K562 (cell line): ENCODE data around the gene MCFD2. TPM values are rescaled to one million over a fixed set of nuclear protein-coding genes. Genes with fewer than 3 reads are reported as not detected.

Source experiments
- ATF4 ChIP-seq: fragments of 450-650 bp; formaldehyde crosslinking; IDR thresholded peaks from 2 replicates; pipeline ENCODE4 v1.4.0; 2022; ENCODE audit warnings: mild to moderate bottlenecking, moderate library complexity
- CTBP1 ChIP-seq: fragments of 450-650 bp; IDR thresholded peaks from 2 replicates; pipeline ENCODE4 v1.6.1; 2016; ENCODE audit warnings: borderline replicate concordance
- CTCF ChIP-seq, 3 experiments: IDR thresholded peaks in 2 of 3; conservative IDR thresholded peaks in 1 of 3; 2 replicates each; pipeline ENCODE4 v1.5.1; 2011 to 2012; ENCODE audit warnings: low read length in 3 of 3, mild to moderate bottlenecking in 3 of 3, control low read depth in 2 of 3, improper control_type of control experiment in 1 of 3, inconsistent platforms in 1 of 3, low read depth in 1 of 3, mixed read lengths in 1 of 3, moderate library complexity in 1 of 3; ENCODE audit not compliant: insufficient read depth in 2 of 3
- DEAF1 ChIP-seq: fragments of 450-650 bp; formaldehyde crosslinking; IDR thresholded peaks from 2 replicates; pipeline ENCODE4 v1.4.0; 2020; ENCODE audit warnings: mild to moderate bottlenecking, moderate library complexity
- E2F4 ChIP-seq: sonication (generic); formaldehyde crosslinking; IDR thresholded peaks from 2 replicates; pipeline ENCODE4 v1.8.0; 2022; ENCODE audit warnings: mild to moderate bottlenecking, low read depth, missing genetic modification reagents
- E2F6 ChIP-seq, 2 experiments: IDR thresholded peaks; 2 replicates each; pipeline ENCODE4 v1.6.1; 2011; ENCODE audit warnings: borderline replicate concordance in 1 of 2, control low read depth in 1 of 2, low read depth in 1 of 2, low read length in 1 of 2, mild to moderate bottlenecking in 1 of 2, mixed read lengths in 1 of 2, moderate library complexity in 1 of 2; ENCODE audit not compliant: insufficient read depth in 1 of 2, insufficient read length in 1 of 2, poor library complexity in 1 of 2, severe bottlenecking in 1 of 2; ENCODE audit errors: extremely low read depth in 1 of 2
- NFIC ChIP-seq: fragments of 450-650 bp; IDR thresholded peaks from 2 replicates; pipeline ENCODE4 v1.6.1; 2017; ENCODE audit warnings: mild to moderate bottlenecking, inconsistent platforms
- NR2C1 ChIP-seq, 2 experiments: fragments of 450-650 bp; IDR thresholded peaks; 2 replicates each; pipeline ENCODE4 v1.6.1; 2017; ENCODE audit warnings: mild to moderate bottlenecking in 2 of 2, antibody characterized with exemption in 1 of 2, inconsistent platforms in 1 of 2, missing compliant biosample characterization in 1 of 2, missing genetic modification characterization in 1 of 2
- NR2C2 ChIP-seq, 2 experiments: fragments of 200-800 bp in 1 of 2; sonication (Bioruptor generic) in 1 of 2; sonication (generic) in 1 of 2; formaldehyde crosslinking in 1 of 2; IDR thresholded peaks; 2 replicates each; pipeline versions ENCODE4 v1.6.1 to v1.8.0; 2016 to 2022; ENCODE audit warnings: mild to moderate bottlenecking in 1 of 2, missing compliant biosample characterization in 1 of 2, missing genetic modification characterization in 1 of 2, missing genetic modification reagents in 1 of 2
- ZMIZ1 ChIP-seq, 2 experiments: fragments of 150-350 bp in 1 of 2; IDR thresholded peaks; 2 replicates each; pipeline ENCODE4 v1.6.1; 2012 to 2016; ENCODE audit warnings: low read depth in 2 of 2, low read length in 2 of 2, mild to moderate bottlenecking in 1 of 2, moderate library complexity in 1 of 2
- ZNF282 ChIP-seq: sonication (generic); formaldehyde crosslinking; IDR thresholded peaks from 2 replicates; pipeline ENCODE4 v1.8.1; 2023; ENCODE audit warnings: missing genetic modification reagents
- ZNF445 ChIP-seq: fragments of 250-450 bp; sonication (Bioruptor Pico); IDR thresholded peaks from 2 replicates; pipeline ENCODE4 v1.4.0; 2020; ENCODE audit warnings: low read depth, mild to moderate bottlenecking, moderate library complexity
- ZNF589 ChIP-seq: fragments of 200-800 bp; sonication (Bioruptor generic); IDR thresholded peaks from 2 replicates; pipeline ENCODE4 v1.6.1; 2016; ENCODE audit warnings: low read depth, missing genetic modification characterization, missing compliant biosample characterization
- ZNF75A ChIP-seq: fragments of 450-650 bp; formaldehyde crosslinking; IDR thresholded peaks from 2 replicates; pipeline ENCODE4 v1.4.0; 2020; ENCODE audit warnings: mild to moderate bottlenecking
- polyA plus RNA-seq, 8 experiments: library from polyadenylated mRNA; depleted of rRNA in 4 of 8; stranded (reverse) in 5 of 8; unstranded in 3 of 8; fragments of >200 nt; fragmentation: Nextera tagmentation in 2 of 8; fragmentation: Illumina TruSeq in 1 of 8; extraction: Ambion mirVana in 2 of 8; extraction: Trizol in 1 of 8; gene quantifications; 2 replicates each; pipeline versions ENCODE4 v1.2.1 to v1.2.3, GENCODE V29; 2011 to 2014; ENCODE audit warnings: inconsistent platforms in 1 of 8, missing spikeins in 1 of 8
- total RNA-seq, 7 experiments: library from RNA; depleted of rRNA in 6 of 7; stranded (reverse); fragments of >200 nt in 6 of 7; fragmentation: Illumina TruSeq in 2 of 7; extraction: Trizol in 2 of 7; gene quantifications; 2 replicates each; pipeline versions ENCODE4 v1.2.1 to v1.2.3, GENCODE V29; 2011 to 2021; ENCODE audit warnings: low replicate concordance in 1 of 7

Gene MCFD2
- total and polyA plus RNA-seq, 9 of the 15 experiments (the other 6 are each of a cell fraction or from before 2014, with no cell fraction given), result 78.6 to 237 (median 123) TPM

- TF ChIP-seq E2F6 (IDR thresholded peaks at IDR 0.05; ENCODE audit: borderline replicate concordance in 1 of 2, extremely low read depth in 1 of 2, insufficient read depth in 1 of 2, insufficient read length in 1 of 2, low read depth in 1 of 2, low read length in 1 of 2, poor library complexity in 1 of 2, severe bottlenecking in 1 of 2) (peak; percentile 28 to 54), ZMIZ1 (IDR thresholded peaks at IDR 0.05; ENCODE audit: low read depth in 2 of 2, low read length in 2 of 2) (peak in 1 of 2 experiments; percentile 27; a peak in 1 of 4 replicates), ATF4 (CRISPR knock-in tag) (no peak), DEAF1 (CRISPR knock-in tag) (peak; percentile 70), ZNF589 (no peak), NR2C2 (CRISPR knock-in tag; IDR thresholded peaks at IDR 0.05) (no peak), NR2C2 (tag; IDR thresholded peaks at IDR 0.05) (0 out of 2 replicates have a peak, but pooled peaks have one; percentile 21), ZNF282 (CRISPR knock-in tag) (no peak), ZNF445 (CRISPR knock-in tag) (no peak), E2F4 (no peak), CTBP1 (0 out of 2 replicates have a peak, but pooled peaks have one; percentile 36), NFIC (peak; percentile 28), NR2C1 (IDR thresholded peaks at IDR 0.05) (peak; percentile 21; the same call in 1 of the 2 replicates), NR2C1 (tag; IDR thresholded peaks at IDR 0.05) (0 out of 2 replicates have a peak, but pooled peaks have one; percentile 29), CTCF (IDR thresholded peaks at IDR 0.05 in 2 of 3, conservative IDR thresholded peaks at IDR 0.05 in 1 of 3; ENCODE audit: insufficient read depth in 2 of 3, low read depth in 1 of 3, low read length in 3 of 3) (peak; percentile 64 to 95 (median 81)), ZNF75A (CRISPR knock-in tag) (no peak)
These were observed 38.7 kb downstream of the MCFD2 start (continued) for GRCh38 chr2:46876741-46877384.
